T-helper 2 cell treated with Interferon-gamma antibody and Interleukin-4, amounts not matched to agents 5 μg/mL and 100 μg/mL, for 36 hours (primary cell): Measurements from ENCODE around the gene RPP25.
"Not testable (repeated sequence)": the region's sequence is repeated elsewhere in the genome, so short reads cannot be mapped to it uniquely, and the experiment has no call there.

Experiments
- DNase-seq: peaks from one replicate; pipeline ENCODE4 v3.0.0; 2021; ENCODE audit warnings: low spot score
- H3K27ac Mint-ChIP-seq: one replicate; pipeline ENCODE4 v1.8.0; 2021; ENCODE audit warnings: mild to moderate bottlenecking, mixed read lengths
- H3K27me3 Mint-ChIP-seq: one replicate; pipeline ENCODE4 v1.8.0; 2021; ENCODE audit warnings: low read depth, mixed read lengths
- H3K36me3 Mint-ChIP-seq: one replicate; pipeline ENCODE4 v1.8.0; 2021; ENCODE audit warnings: low read depth, mixed read lengths
- H3K4me1 Mint-ChIP-seq: one replicate; pipeline ENCODE4 v1.8.0; 2021; ENCODE audit warnings: low read depth, mixed read lengths
- H3K4me3 Mint-ChIP-seq: one replicate; pipeline ENCODE4 v1.8.0; 2022; ENCODE audit warnings: mild to moderate bottlenecking, moderate library complexity, mixed read lengths
- H3K9me3 Mint-ChIP-seq: one replicate; pipeline ENCODE4 v1.8.0; 2021; ENCODE audit warnings: mixed read lengths

Gene RPP25

DNA sequence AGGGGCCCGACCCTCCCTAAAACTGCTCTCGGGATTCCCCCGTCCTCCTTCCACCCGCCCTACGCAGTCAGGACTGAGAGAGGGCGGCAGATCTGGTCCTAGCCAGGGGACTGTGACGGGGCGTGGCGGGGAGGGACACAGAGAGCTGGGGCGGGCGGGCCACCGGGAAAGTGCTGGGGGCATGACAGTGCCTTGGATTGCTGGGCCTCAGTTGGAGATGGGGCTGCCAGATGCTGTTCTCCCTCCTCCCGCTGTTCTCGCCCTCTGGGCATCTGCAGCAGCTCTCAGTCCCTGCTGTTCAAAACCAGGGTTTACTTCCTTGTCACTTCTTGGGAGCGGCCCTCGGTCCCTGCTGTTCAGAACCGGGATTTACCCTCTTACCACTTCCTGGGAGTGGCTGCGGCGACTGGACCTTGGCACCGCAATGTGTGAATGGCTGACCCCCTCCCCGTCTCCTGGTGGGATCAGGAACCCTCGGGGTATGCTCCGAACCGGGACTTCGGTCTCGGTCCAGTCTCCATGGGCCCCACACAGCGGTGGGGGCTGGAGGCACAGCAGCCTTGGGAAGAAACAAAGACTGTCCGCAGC, 1.8 kb upstream of the RPP25 start:
- peak overlapping the region; percentile 51 for H3K4me3 Mint-ChIP-seq
- peaks cover 31% of the 10 kb centered on the region for H3K4me1 Mint-ChIP-seq
- no peaks in the 10 kb centered on the region for H3K36me3 Mint-ChIP-seq
- H3K9me3 Mint-ChIP-seq = no peaks in the 10 kb centered on the region
- no peak overlapping the region for H3K27ac Mint-ChIP-seq
- H3K27me3 Mint-ChIP-seq = peaks cover 49% of the 10 kb centered on the region
- no peak for DNase-seq

- peaks cover 43% of the 10 kb centered on the region for H3K27me3 Mint-ChIP-seq
- no peak for DNase-seq
- H3K36me3 Mint-ChIP-seq = no peaks in the 10 kb centered on the region
- H3K27ac Mint-ChIP-seq = no peak overlapping the region
- H3K4me1 Mint-ChIP-seq = peaks cover 31% of the 10 kb centered on the region
- H3K4me3 Mint-ChIP-seq = peak overlapping the region; percentile 79
- no peaks in the 10 kb centered on the region for H3K9me3 Mint-ChIP-seq
Observed at GRCh38 chr15:74957476-74958035, 984 bp upstream of the RPP25 start.

DNA sequence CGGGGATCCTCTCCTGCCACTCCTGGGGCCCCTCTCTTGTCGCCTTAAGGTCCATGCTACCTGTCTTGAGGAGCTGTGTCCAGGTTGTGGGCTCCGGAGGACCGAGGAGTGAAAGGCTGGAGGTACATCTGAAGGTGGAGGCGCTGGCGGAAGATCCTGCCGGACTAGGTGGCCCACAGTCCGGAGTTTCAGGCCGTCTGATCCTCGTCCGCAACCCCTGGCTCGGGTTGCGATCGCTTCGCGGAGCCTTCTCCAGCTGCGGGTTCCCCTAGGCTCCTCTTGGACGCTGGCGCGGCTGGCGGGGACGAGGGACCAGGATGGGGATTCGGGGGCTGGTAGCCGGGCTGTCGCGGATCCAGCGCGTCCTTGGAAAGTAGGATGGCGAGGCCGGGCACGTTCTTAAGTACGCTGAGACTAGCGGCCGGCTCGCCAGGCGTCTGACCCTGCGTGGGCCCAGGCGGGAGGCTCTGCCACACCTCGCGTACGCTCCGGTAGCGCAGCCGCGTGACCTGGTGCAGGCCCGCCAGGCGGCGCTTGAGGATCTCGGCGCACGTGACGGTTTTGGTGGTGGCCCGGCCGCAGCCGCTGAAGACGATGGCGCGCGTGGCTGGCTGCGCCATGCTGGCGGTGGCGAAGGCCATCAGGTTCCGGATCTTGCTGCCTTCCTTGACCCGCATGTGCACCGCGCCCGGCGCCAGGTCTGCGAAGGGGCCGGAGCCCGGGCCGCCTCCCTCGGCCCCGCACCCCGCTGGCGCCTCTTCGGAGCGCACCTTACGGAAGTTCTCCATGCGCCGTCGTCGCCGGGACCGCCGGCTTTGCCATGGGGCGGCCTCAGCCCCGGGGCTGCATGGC, 550 bp downstream of the RPP25 start:
- no peaks in the 10 kb centered on the region for H3K36me3 Mint-ChIP-seq
- H3K27ac Mint-ChIP-seq = no peak overlapping the region
- H3K4me3 Mint-ChIP-seq = peak overlapping the region; percentile 60
- DNase-seq = peak; percentile 74
- peaks cover 35% of the 10 kb centered on the region for H3K27me3 Mint-ChIP-seq
- H3K9me3 Mint-ChIP-seq = no peaks in the 10 kb centered on the region
- peaks cover 27% of the 10 kb centered on the region for H3K4me1 Mint-ChIP-seq

DNA sequence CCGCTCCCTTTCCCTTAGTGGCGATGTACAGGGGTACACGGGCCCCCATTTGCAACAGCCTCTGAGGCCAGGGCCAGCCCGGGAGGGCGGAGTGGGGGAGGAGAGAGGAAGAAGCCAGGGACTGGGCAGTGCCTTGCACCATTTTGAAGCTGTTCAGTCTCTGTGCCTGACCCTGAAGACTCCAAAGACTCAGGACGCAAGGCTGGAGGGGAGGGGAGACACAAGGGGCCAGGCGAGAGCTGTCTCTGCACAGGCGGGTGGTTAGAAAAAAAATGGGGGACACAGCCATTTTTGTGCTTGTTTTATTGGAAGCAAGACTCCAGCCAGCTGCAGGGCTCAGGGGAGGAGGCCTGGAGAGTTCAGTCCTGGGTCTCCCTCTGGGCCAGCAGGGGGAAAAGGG, 1.6 kb downstream of the RPP25 start:
- DNase-seq = no peak
- Mint-ChIP-seq H3K4me3 (peak overlapping the region; percentile 60), H3K9me3 (no peaks in the 10 kb centered on the region), H3K27me3 (peaks cover 27% of the 10 kb centered on the region), H3K27ac (no peak overlapping the region), H3K36me3 (no peaks in the 10 kb centered on the region), H3K4me1 (peaks cover 26% of the 10 kb centered on the region)

- Mint-ChIP-seq H3K4me1 (peaks cover 25% of the 10 kb centered on the region), H3K4me3 (no peak overlapping the region), H3K36me3 (no peaks in the 10 kb centered on the region), H3K27me3 (peaks cover 22% of the 10 kb centered on the region), H3K27ac (no peak overlapping the region), H3K9me3 (no peaks in the 10 kb centered on the region)
- no peak for DNase-seq
Observed at GRCh38 chr15:74954515-74954914, 2.1 kb downstream of the RPP25 start.

GRCh38 chr15:74951006-74951405, 5.6 kb downstream of the RPP25 start:
- H3K4me3 Mint-ChIP-seq = no peak overlapping the region
- no peaks in the 10 kb centered on the region for H3K36me3 Mint-ChIP-seq
- no peaks in the 10 kb centered on the region for H3K27me3 Mint-ChIP-seq
- no peak for DNase-seq
- H3K4me1 Mint-ChIP-seq = peaks cover 11% of the 10 kb centered on the region
- H3K27ac Mint-ChIP-seq = no peak overlapping the region
- H3K9me3 Mint-ChIP-seq = no peaks in the 10 kb centered on the region

- Mint-ChIP-seq H3K27ac (no peak overlapping the region), H3K4me1 (peaks cover 9% of the 10 kb centered on the region), H3K36me3 (no peaks in the 10 kb centered on the region), H3K27me3 (no peaks in the 10 kb centered on the region), H3K9me3 (no peaks in the 10 kb centered on the region), H3K4me3 (no peak overlapping the region)
- DNase-seq = peak; percentile 65
Observed at GRCh38 chr15:74950078-74950908, 6.3 kb downstream of the RPP25 start.

GRCh38 chr15:74937590-74938371, 18.8 kb downstream of the RPP25 start, which contains the start of gene COX5A:
COX5A (minus strand) TSS chr15:74938073; CDS start chr15:74938014, 59 bp downstream.
- Mint-ChIP-seq H3K36me3 (peaks cover 16% of the 10 kb centered on the region), H3K27me3 (no peaks in the 10 kb centered on the region), H3K9me3 (no peaks in the 10 kb centered on the region), H3K4me3 (peak within 1 kb of the TSS; percentile 90), H3K4me1 (peaks cover 19% of the 10 kb centered on the region), H3K27ac (peak within 1 kb of the TSS; percentile 91)
- peak; percentile 95 for DNase-seq

DNA sequence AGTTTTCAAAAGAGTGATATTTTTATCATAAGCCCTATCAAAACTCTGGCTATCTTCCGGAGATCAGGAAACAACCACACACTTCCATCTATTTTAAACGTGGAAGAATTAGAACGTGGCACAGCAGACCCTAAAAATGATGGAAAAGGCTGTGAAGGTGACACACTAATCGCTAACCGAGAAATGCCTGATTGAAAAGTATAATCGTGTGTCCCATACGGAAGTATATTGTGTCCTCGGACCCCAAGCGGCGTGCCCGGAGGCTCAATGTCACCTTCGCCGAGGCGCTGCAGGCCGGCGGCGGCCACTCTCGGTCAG, 19.3 kb downstream of the RPP25 start:
- Mint-ChIP-seq H3K4me1 (peaks cover 22% of the 10 kb centered on the region), H3K9me3 (no peaks in the 10 kb centered on the region), H3K27me3 (no peaks in the 10 kb centered on the region), H3K36me3 (peaks cover 18% of the 10 kb centered on the region), H3K4me3 (peak overlapping the region; percentile 90), H3K27ac (peak overlapping the region; percentile 85)
- DNase-seq = no peak

GRCh38 chr15:74935193-74935592, 21.4 kb downstream of the RPP25 start:
- peak overlapping the region; percentile 77 for H3K4me3 Mint-ChIP-seq
- H3K36me3 Mint-ChIP-seq = peaks cover 27% of the 10 kb centered on the region
- H3K4me1 Mint-ChIP-seq = peaks cover 24% of the 10 kb centered on the region
- peak overlapping the region; percentile 76 for H3K27ac Mint-ChIP-seq
- H3K27me3 Mint-ChIP-seq, DNase-seq, H3K9me3 Mint-ChIP-seq: not testable (repeated sequence)

DNA sequence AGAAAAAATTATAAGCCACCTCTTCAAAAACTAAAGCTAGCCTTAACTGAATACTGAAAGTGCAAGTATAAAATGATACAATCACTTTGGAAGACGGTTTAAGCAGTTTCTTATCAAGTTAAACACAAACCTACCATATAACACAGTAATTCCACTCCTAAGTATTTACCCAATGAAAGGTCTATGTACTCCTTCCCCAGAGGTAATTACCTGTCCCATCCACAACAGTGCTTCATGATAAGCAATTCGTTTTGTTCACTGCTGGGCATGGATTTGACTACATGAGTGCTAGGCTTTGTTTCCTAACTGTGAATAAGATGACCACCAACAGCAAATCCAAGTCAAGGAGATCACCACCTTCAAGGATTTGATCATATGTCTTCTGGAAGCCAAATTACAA, 23.0 kb downstream of the RPP25 start:
- DNase-seq = no peak
- H3K4me3 Mint-ChIP-seq = peak overlapping the region; percentile 63
- H3K9me3 Mint-ChIP-seq = no peaks in the 10 kb centered on the region
- no peaks in the 10 kb centered on the region for H3K27me3 Mint-ChIP-seq
- H3K4me1 Mint-ChIP-seq = peaks cover 24% of the 10 kb centered on the region
- peak overlapping the region; percentile 70 for H3K27ac Mint-ChIP-seq
- H3K36me3 Mint-ChIP-seq = peaks cover 35% of the 10 kb centered on the region

- H3K4me3 Mint-ChIP-seq = no peak overlapping the region
- H3K27ac Mint-ChIP-seq = no peak overlapping the region
- no peaks in the 10 kb centered on the region for H3K27me3 Mint-ChIP-seq
- peaks cover 11% of the 10 kb centered on the region for H3K4me1 Mint-ChIP-seq
- no peaks in the 10 kb centered on the region for H3K9me3 Mint-ChIP-seq
- no peak for DNase-seq
- peaks cover 41% of the 10 kb centered on the region for H3K36me3 Mint-ChIP-seq
Observed at GRCh38 chr15:74928771-74929198, 27.8 kb downstream of the RPP25 start.

DNA sequence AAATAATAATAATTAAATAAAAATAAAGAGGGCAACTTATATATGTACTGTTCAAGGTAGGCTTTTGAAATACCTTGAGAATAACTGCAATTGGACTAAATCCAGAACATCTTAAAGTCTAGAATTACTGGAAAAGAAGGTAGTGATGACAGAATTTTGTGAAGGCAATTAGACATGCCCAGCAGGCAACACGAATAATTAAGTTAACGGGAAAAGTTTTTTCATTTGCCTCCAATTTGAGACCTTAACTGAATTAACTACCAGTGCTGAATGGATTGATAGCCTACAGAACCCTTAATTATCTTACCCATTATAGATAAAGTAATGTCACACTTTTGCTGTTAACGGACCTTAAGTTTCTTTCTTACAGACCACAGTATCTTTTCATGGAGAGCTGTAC, 32.0 kb downstream of the RPP25 start:
- H3K4me3 Mint-ChIP-seq = no peak overlapping the region
- H3K4me1 Mint-ChIP-seq = no peaks in the 10 kb centered on the region
- no peak overlapping the region for H3K27ac Mint-ChIP-seq
- H3K9me3 Mint-ChIP-seq = no peaks in the 10 kb centered on the region
- DNase-seq = no peak
- peaks cover 50% of the 10 kb centered on the region for H3K36me3 Mint-ChIP-seq
- no peaks in the 10 kb centered on the region for H3K27me3 Mint-ChIP-seq
